Cerebellar cortex (tissue), 1 donor: Measurements from ENCODE around the gene EGFL7.
"Not testable (repeated sequence)": the region's sequence is repeated elsewhere in the genome, so short reads cannot be mapped to it uniquely, and the experiment has no call there.

Experiments used
- DNase-seq: peaks from one replicate; pipeline ENCODE4 v3.0.0-alpha.2; 2015; ENCODE audit warnings: low spot score

The EGFL7 gene

GRCh38 chr9:136624184-136624951, 38.3 kb upstream of the EGFL7 start:
- DNase-seq: no peak

DNA sequence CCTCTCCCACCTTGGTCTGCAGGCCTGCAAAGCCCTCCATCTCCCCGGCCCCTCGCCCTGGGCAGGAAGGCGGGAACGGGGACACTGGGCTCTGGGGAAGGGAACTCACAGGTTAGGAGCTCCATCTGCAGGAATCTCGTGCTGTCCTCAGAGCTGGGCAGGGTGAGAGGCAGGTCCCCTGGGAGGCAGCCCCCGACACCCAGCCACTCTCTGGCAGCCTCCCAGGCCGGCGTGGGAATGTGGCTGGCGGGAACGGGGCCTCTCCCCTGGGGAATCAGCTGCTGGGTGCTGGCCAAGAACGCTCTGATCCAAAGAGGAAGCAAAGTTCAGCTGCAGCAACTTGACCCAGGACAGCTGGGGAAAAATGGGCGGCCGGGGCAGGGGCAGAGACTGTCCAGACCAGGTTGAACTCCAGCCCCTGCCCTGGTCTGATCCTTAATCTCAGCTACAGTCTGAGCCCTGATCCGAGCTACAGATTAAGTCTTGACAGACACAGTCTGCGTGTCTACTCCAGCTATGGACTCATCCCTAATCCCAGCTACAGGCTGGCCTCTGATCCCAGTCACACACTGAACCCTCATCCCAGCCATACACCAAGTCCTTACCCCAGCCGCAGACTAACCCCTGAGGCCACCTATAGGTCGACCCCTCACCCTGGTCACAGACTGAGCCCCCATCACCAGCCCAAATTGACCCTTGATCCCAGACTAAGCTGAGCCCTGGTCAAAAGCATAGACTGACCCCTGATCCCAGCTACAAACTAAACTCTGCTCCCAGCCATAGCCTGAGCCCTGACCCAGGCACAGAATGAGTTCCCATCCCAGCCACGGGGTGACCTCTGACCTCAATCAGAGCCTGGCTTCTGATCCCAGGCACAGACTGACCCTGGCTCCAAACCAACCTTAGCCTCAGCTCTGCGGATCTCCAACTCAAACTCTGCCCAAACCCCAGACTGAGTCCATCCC, 37.3 kb upstream of the EGFL7 start:
- peak; percentile 54 for DNase-seq

GRCh38 chr9:136626066-136626725, 36.5 kb upstream of the EGFL7 start:
- DNase-seq: peak; percentile 16

DNA sequence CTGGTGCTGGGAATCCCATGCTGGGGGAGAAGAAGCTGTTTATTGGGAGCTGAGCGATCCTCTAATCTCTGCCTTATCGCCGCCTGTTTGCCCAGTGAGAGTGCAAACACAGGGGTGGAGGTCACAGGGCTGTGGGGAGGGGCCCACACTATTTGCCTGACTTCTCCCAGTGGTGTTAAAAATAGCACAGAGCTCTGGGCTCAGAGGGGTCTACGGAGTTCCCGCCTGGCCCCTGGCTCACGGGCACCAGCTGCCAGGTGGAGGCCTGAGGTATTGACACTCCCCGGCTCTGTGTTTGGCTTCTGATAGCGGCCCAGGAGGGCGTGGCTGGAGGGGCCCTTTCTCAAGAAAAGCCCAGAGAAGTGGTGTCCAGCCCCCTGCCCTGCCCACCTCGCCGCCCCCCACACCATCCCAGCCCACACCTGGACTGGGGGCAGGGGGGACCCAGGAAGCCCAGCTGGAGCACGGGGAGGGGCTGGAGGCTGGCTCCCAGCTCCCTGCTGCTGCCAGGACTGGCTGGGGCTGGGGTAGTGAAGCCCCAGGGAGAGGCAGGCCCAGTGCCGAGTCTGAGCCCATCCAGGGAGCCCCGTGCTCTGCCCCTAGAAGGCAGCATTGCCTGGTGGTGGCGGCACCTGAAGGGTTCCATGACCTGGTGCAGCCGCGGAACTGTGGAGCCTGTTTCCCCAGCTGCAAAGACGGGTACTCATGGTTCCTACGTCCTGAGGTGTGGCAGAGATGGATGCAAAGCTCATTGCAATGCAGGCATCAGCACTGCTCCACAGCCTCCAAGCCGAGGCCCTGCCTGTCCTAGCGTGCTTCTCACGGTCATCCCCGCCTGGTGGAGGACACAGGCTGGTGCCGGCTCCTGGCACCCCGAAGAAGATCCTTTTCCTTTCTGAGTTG, 35.7 kb upstream of the EGFL7 start:
- no peak for DNase-seq

- no peak for DNase-seq
Measured at GRCh38 chr9:136627703-136628102, 35.0 kb upstream of the EGFL7 start.

DNA sequence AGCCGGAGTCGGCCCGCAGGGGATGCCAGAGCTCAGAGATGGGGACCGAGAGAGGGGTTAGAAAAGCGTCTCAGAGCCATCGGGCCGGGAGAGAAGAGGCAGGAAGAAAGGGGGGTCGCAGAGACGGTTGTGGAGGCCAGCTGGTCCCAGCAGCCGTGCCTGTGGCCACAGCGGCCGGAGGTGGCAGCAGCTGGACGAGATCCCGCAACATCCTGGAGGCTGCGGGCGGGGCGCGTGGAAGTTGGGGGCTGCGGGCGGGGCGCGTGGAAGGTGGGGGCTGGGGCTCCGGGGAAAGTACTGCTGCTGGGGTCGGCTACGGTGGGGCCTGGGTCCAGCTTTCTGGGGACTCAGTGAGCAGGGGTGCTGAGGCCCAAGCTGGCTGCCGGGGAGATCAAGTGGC, 34.4 kb upstream of the EGFL7 start:
- no peak for DNase-seq

- DNase-seq: no peak
Measured at GRCh38 chr9:136629001-136629878, 33.5 kb upstream of the EGFL7 start.

DNA sequence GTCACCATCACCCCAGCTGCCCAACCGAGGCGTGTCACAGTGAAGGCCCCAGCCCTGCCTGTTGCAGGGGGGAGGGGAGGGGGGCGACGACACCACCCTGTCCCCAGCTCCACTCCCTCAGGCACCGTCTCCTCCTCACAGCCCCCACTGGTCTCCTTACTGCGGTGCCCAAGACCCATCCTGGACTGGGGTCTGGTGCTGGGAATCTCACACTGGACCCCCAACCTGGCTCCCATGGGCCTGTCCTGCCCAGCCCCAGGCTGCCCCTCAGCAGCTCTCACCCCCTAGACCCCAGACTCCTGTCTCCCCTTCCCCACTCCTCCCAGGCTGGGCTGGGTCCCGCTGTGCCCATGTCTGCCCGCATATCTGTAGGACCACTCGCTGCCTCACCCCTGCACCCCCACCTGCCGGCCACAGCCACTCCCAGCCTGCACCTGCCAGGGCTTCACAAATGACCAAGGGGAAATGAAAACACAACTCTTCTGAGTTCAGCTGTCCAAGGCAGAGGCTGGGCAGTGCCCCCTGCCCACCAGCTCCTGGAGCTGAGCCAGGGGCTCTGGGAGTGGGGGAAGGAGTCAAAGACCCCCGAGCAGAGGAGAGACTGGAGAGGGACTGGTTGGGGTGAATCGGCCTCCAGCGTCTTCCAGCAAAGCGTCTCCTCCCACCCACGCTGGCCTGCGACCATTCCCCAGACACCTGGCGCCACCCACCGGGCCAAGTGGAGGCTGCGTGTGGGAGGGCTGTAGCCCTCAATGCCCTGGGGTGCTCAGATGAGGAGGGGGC, 32.6 kb upstream of the EGFL7 start:
- peak; percentile 26 for DNase-seq

DNA sequence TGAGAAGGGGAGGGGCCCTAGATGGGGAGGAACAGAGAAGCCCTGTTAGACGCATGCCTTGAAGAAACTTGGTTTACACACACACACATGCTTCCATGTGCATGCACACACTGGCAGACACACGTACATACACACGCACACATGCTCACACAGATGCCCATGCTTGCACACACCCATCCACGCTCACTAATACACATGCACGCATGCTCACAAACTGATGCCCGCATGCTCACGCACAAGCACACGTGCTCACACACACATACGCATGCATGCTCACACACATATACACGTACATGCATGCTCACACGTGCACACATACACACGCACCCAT, 32.1 kb upstream of the EGFL7 start:
- no peak for DNase-seq

DNA sequence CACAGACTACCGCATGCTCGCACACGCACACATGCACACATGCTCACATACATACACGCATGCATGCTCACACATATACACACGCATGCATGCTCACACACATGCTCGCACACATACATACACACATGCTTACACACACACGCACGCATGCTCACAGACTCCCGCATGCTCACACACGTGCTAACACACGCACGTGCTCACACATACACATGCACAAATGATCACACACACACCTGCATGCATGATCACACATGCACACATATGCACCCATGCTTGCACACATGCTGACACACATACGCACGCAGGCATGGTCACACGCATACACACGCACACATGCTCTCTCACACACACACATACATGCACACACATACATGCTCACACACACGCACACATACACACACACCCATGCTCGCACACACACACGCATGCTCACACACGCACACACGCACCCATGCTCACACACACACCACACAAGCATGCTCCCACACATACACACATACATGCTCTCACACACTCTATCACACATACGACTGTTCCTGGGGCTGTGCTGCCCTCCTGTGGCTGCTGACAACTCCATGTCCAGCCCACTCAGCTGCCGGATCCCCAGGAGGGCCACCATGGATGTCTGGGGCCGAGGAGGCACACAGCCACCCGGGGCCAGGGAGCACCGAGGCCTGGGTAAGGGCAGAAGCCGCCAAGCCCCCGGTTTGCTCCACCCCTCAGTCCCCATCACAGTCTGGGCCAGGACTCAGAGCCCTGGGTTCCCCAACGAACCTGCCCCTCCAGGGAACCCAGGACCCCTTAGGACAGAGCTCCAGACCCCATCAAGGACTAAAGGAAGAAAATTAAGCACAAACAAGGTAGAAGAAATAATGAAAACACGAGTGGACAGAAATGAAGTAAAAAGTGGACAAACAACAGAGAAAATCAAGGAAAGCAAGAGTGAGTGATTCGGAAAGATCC, 31.4 kb upstream of the EGFL7 start:
- peak; percentile 75 for DNase-seq

- DNase-seq: not testable (repeated sequence)
Measured at GRCh38 chr9:136632072-136632471, 30.6 kb upstream of the EGFL7 start.

DNA sequence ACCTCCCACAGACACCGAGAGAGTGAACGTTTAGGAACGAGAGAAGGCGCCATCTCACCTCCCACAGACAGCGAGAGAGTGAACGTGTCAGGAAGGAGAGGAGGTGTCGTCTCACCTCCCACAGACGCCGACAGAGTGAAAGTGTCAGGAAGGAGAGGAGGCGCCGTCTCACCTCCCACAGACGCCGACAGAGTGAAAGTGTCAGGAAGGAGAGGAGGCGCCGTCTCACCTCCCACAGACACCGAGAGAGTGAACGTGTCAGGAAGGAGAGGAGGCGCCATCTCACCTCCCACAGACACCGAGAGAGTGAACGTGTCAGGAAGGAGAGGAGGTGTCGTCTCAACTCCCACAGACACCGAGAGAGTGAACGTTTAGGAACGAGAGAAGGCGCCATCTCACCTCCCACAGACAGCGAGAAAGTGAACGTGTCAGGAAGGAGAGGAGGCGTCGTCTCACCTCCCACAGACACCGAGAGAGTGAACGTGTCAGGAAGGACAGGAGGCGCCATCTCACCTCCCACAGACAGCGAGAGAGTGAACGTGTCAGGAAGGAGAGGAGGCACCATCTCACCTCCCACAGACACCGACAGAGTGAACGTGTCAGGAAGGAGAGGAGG, 30.1 kb upstream of the EGFL7 start:
- DNase-seq: not testable (repeated sequence)

- no peak for DNase-seq
Measured at GRCh38 chr9:136634904-136635303, 27.8 kb upstream of the EGFL7 start.

DNA sequence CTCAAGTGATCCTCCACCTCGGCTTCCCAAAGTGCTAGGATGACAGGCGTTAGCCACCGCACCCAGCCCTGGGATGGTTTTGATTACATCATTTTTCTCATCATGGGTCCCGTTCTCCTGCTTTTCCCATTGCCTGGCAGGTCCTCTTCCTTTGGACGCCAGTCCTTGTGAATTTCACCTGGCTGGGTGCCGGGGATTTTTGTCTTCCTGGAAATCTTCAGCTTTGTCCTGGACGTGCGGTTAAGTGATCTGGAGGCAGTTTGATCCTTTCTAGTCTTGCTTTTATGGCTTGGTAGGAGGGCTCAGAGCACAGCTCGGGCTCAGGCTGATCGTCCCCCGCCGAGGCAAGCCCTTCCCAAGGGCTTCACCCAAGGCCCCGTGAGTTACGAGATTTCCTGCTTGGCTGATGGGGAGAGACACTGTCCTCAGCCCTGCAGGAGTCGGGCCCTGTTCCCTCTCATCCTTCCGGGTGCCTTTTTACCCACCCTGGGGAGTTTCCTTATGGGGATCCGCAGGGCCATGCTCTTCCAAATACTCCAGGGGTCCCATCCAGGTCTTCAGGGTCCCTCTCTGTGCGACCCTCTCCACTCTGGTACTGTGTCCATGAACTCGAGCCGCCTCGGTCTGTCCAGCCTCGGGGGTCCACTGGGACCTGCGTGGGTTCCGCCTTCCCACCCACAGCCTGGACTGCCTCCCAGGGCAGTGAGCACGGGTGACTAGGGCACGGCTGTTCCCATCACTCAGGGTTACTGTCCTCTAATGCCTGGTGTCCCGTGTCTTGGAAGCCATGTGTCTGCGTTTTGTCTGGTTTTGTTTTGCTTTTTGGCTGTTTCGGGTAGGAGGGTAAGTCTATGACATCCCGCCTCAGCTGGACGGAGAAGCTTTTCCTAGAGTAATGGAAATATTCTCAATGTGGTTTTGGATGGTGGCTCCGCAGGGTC, 22.3 kb upstream of the EGFL7 start:
- DNase-seq: no peak

GRCh38 chr9:136642439-136642921, 20.2 kb upstream of the EGFL7 start:
- no peak for DNase-seq

- DNase-seq: no peak
Measured at GRCh38 chr9:136643596-136644342, 18.9 kb upstream of the EGFL7 start.
